Gastrocnemius medialis (tissue), 4 donors: ENCODE data around the gene TPO. TPM values are rescaled to one million over a fixed set of nuclear protein-coding genes. Genes with fewer than 3 reads are reported as not detected.

Source experiments
- ATAC-seq, 2 donors: fragments of 150-250 bp; one replicate each; pipeline ENCODE4 v1.9.1; 2016
- DNase-seq, 2 donors: peaks; one replicate each; pipeline ENCODE4 v3.0.0-alpha.2; 2019
- H3K27ac ChIP-seq, 4 donors: fragments of 200-600 bp; sonication (generic); 1 replicate in 1 of 4; 2 replicates in 3 of 4; pipeline ENCODE4 v1.5.1; 2016 to 2018; ENCODE audit warnings: mild to moderate bottlenecking in 2 of 4, moderate library complexity in 1 of 4
- H3K27me3 ChIP-seq, 3 donors: fragments of 200-600 bp; sonication (generic) in 2 of 3; 1 replicate in 1 of 3; 2 replicates in 2 of 3; pipeline versions ENCODE4 v1.5.1 to v1.6.0; 2016 to 2019; ENCODE audit warnings: mild to moderate bottlenecking in 1 of 3, moderate library complexity in 1 of 3
- H3K36me3 ChIP-seq, 2 donors: fragments of 200-600 bp; sonication (generic) in 1 of 2; one replicate each; pipeline ENCODE4 v1.5.1; 2017 to 2018
- H3K4me1 ChIP-seq, 2 donors: fragments of 200-600 bp; sonication (generic) in 1 of 2; one replicate each; pipeline ENCODE4 v1.5.1; 2016 to 2017; ENCODE audit warnings: mild to moderate bottlenecking in 2 of 2
- H3K4me3 ChIP-seq, 4 donors: fragments of 200-600 bp; sonication (generic) in 3 of 4; 1 replicate in 1 of 4; 2 replicates in 3 of 4; pipeline ENCODE4 v1.5.1; 2016 to 2019; ENCODE audit warnings: mild to moderate bottlenecking in 2 of 4
- H3K9me3 ChIP-seq, 3 donors: fragments of 200-600 bp; sonication (generic) in 2 of 3; 1 replicate in 1 of 3; 2 replicates in 2 of 3; pipeline ENCODE4 v1.5.1; 2016 to 2019
- CTCF ChIP-seq, 5 experiments: fragments of 450-650 bp in 3 of 5; fragments of 200-600 bp in 2 of 5; sonication (generic) in 2 of 5; IDR thresholded peaks in 4 of 5; conservative IDR thresholded peaks in 1 of 5; 1 replicate in 4 of 5; 2 replicates in 1 of 5; pipeline ENCODE4 v1.5.1; 2016 to 2019; ENCODE audit warnings: antibody characterized with exemption in 5 of 5, mild to moderate bottlenecking in 3 of 5, moderate library complexity in 3 of 5
- POLR2A ChIP-seq, 2 donors: fragments of 450-650 bp; IDR thresholded peaks; one replicate each; pipeline ENCODE4 v1.6.1; 2017; ENCODE audit warnings: antibody characterized with exemption in 2 of 2, mild to moderate bottlenecking in 2 of 2, moderate library complexity in 2 of 2
- in situ Hi-C, 4 donors: fragments of 200-750 bp; cut with MboI; loops; one replicate each; pipeline versions ENCODE4 v1.15.0 to v1.8.0; 2017; ENCODE audit warnings: low sequenced_read_pairs in 4 of 4
- intact Hi-C: fragments of 100-400 bp; cut with DNase I; formaldehyde crosslinking; loops from one replicate; pipeline ENCODE4 v1.15.1; 2023; ENCODE audit warnings: low total_unique reads
- total RNA-seq, 4 donors: library from RNA; depleted of rRNA; stranded (reverse); fragments of >200 nt; gene quantifications; one replicate each; pipeline versions ENCODE4 v1.1.0 to v1.2.3, GENCODE V29; 2016

TPO gene
- total RNA-seq, 4 donors from 2014 or later, result 3.3 to 11.6 (median 5.3) TPM

- DNase-seq, result no peak
- Histone ChIP-seq H3K9me3 (no peaks in the 10 kb centered on the region), H3K27ac (no peak overlapping the region), H3K27me3 (no peaks in the 10 kb centered on the region), H3K4me3 (no peak overlapping the region), H3K4me1 (no peaks in the 10 kb centered on the region), H3K36me3 (no peaks in the 10 kb centered on the region)
- TF ChIP-seq CTCF (IDR thresholded peaks at IDR 0.05 in 4 of 5, conservative IDR thresholded peaks at IDR 0.05 in 1 of 5) (no peak), POLR2A (IDR thresholded peaks at IDR 0.05) (no peak)
- intact Hi-C loops, result no loop called here
- no peak for ATAC-seq
- in situ Hi-C loops, result no loop called here
These were observed 168.8 kb downstream of the TPO start for GRCh38 chr2:1581965-1582625.

GRCh38 chr2:1582891-1583341 is 169.7 kb downstream of the TPO start:
- Histone ChIP-seq H3K4me1 (no peaks in the 10 kb centered on the region), H3K36me3 (no peaks in the 10 kb centered on the region), H3K27ac (no peak overlapping the region), H3K4me3 (no peak overlapping the region), H3K9me3 (no peaks in the 10 kb centered on the region), H3K27me3 (no peaks in the 10 kb centered on the region)
- DNase-seq, result no peak
- TF ChIP-seq CTCF (IDR thresholded peaks at IDR 0.05 in 4 of 5, conservative IDR thresholded peaks at IDR 0.05 in 1 of 5) (no peak), POLR2A (IDR thresholded peaks at IDR 0.05) (no peak)
- intact Hi-C loops, result no loop called here
- no peak for ATAC-seq
- in situ Hi-C loops, result no loop called here

GRCh38 chr2:1584051-1584531 is 170.8 kb downstream of the TPO start:
- in situ Hi-C loops, result no loop called here
- no peaks in the 10 kb centered on the region for H3K4me1 ChIP-seq
- ATAC-seq, result no peak
- no peak overlapping the region for H3K4me3 ChIP-seq
- no peak for DNase-seq
- peaks cover 0 to 4% (median 0%) of the 10 kb centered on the region in 3 donors for H3K27me3 ChIP-seq
- H3K9me3 ChIP-seq, result no peaks in the 10 kb centered on the region
- no peaks in the 10 kb centered on the region for H3K36me3 ChIP-seq
- TF ChIP-seq POLR2A (IDR thresholded peaks at IDR 0.05) (no peak), CTCF (IDR thresholded peaks at IDR 0.05 in 4 of 5, conservative IDR thresholded peaks at IDR 0.05 in 1 of 5) (no peak)
- intact Hi-C loops, result no loop called here
- no peak overlapping the region for H3K27ac ChIP-seq

DNA sequence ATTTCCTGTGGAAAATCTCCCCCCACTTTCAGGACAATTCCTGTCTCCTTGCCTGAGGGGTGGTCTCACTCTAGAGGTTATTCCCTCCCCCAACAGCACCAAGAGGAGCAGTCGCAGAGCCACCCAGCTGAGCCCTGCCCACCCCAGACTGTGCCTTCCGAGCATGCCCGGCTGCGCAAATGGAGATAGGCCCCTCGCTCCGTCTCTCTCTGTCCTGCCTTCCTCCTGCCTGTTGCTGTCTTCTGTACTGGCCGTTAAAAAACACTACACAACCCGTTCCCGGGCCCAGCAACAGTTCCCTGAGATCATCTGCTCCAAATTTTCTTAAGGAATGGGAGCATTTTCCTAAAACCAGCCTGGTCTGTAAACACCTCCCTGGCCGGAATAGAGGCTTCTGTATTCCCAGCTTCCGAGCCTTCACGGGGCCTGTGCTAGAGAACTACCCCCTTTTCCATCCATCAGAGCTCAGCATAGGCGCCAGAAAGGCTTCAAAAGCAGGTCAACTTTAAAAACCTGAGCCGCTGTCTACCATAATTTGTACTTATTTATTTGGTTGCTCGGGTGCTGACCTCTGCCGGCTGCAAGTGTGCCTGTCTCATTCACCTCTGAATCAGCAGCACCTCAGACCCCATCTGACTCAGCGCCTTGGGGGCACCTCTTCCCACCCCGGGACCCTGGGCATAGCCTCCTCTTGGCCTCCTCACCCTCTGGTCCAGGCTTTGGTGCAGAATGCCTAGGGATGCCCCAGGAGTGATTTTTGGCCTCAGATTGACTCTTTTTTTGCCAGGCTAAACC is 171.6 kb downstream of the TPO start:
- in situ Hi-C loops, result no loop called here
- DNase-seq, result no peak

More for the DNA sequence above, 171.6 kb downstream of the TPO start:
- no peak for ATAC-seq
- Histone ChIP-seq H3K27me3 (peaks cover 0 to 4% (median 3%) of the 10 kb centered on the region in 3 donors), H3K9me3 (no peaks in the 10 kb centered on the region), H3K36me3 (no peaks in the 10 kb centered on the region), H3K4me1 (no peaks in the 10 kb centered on the region), H3K4me3 (no peak overlapping the region), H3K27ac (no peak overlapping the region)
- intact Hi-C loops, result no loop called here
- TF ChIP-seq CTCF (IDR thresholded peaks at IDR 0.05 in 4 of 5, conservative IDR thresholded peaks at IDR 0.05 in 1 of 5) (no peak), POLR2A (IDR thresholded peaks at IDR 0.05) (no peak)
